Right renal cortex interstitium (tissue), 3 donors: ENCODE data around the gene ENPP3. TPM values are rescaled to one million over a fixed set of nuclear protein-coding genes. Genes with fewer than 3 reads are reported as not detected.

Experiments
- DNase-seq, 3 donors: peaks; one replicate each; pipeline ENCODE4 v3.0.0-alpha.2; 2013; ENCODE audit warnings: low read depth in 3 of 3, low spot score in 2 of 3
- polyA plus RNA-seq, 3 donors: library from polyadenylated mRNA; unstranded; fragments of 120-200 nt; gene quantifications; one replicate each; pipeline ENCODE4 v1.2.1, GENCODE V29; 2013; ENCODE audit not compliant: insufficient read length in 3 of 3

ENPP3 gene
- polyA plus RNA-seq, 3 donors = 7.9 to 12.7 (median 8.4) TPM

DNA sequence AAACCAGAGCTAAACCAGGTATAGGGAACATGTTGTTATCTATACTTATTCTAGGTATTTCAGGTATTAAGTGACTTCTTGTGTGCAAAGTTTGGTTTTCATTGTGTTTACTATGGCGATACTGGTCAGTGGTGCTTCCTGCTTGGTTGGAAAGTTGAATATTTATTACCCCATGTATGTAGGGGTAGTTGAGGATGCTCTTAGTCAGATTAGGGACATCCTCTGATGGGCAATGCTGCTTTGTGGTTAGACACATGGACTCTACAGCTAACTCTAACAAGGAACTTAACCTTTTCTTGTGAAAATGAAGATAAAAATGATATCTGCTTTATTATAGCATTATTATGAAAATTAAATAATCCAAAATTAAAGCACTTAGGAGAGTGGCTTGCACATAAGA lies 126.6 kb downstream of the ENPP3 start:
- no peak for DNase-seq

DNA sequence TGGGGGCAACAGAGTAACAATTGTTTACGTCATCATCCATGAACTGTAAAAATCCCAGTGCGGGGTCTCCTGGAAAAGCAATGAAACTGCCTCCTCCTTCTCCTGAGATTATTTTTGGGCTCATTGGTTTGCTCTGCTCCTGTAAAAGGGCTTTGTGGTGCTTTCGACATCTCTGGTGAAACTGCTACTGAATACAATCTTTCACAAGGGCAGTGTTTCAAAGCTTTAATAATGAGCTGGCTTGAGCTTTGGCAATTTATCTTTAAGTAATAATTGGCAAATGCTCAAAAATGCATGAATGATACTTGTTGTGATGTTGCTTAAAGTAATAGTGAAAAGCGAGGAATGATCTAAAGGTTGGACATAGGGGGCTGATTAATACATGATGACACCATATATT lies 127.2 kb downstream of the ENPP3 start:
- no peak for DNase-seq

DNA sequence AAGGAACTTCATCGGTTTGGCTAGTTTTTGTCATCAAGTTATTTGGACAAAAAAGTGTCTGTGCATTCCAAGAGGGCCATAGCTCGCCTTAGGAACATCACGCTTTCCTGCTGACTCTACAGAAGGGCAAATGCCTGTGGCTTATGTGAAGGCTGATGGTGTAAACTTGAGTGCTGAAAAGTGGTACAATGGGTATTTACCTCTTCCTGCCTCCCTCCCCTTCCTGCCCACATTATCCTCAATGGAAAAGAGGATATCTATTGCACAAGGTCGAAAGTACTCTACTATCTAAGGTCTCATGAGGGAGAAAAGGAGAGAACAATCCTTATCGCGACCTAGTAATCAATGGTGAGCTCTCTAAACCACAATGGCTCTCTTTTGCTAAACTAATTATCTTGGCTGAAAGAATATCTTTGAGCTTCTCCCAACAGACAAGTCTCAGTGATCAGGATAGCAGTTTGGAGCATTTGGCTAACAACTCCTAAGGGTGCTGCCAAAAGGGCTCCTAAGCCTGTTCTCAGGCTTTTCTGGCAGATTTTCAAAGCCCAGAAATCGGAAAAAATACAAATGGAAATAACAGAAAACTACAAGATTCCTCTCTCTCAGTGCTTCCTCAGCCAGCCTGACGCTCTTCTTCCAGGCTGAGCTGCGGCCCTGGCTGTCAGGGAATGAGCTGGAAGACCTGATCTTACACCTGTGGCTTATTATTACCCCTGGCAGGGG lies 128.1 kb downstream of the ENPP3 start:
- DNase-seq = no peak

DNA sequence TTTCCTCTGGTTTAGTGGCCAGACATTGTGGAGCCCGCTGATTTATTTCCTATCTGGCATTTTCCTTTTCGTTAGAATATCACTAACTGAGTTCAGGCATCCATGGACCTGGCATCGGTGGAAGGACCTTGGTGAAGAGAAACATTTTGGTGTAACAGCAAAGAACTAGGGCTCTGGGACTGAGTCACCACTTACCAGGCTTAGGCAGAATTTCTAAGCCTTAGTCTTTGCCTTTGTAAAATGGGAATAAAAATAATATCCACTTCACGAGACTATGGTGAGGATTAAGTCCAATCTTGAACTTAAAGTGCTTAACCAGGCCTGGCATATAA lies 128.7 kb downstream of the ENPP3 start:
- no peak for DNase-seq

DNA sequence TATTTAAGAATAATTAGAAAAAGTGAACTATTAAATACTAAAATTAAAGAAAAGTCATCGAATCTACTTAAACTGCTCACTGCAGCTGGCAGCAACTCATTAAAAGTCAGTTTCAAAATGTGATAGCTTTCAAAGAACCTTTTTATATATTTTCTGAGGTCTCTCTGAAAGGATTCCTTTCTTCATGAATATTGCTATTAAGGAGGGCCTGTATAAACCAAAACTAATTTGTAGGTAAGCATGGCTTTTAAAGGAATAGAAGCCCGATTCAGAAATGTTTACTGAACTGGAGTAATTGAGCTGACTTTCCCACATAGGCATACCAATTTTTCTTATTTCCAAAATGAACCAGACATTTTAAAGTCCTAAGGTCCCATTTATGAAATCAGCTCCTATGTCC lies 129.5 kb downstream of the ENPP3 start:
- DNase-seq = no peak

DNA sequence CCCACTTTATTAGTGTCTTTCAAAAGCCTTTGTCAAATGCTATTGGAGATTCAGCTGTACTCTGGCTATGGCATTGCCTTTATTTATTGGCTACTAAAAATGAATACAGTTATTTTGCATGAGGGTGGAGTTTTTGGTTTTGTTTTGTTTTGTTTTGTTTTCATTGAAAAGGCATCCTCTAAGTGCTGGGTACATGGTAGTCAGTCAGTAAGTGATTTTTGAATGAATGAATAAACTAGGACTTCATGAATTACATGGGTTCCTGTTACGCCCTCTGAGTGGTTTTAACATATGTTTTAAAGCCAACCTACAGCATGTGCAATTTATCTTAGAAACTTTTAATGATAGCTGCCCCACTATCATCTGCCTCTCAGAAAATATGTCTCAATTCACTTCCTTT lies 131.9 kb downstream of the ENPP3 start:
- no peak for DNase-seq

DNA sequence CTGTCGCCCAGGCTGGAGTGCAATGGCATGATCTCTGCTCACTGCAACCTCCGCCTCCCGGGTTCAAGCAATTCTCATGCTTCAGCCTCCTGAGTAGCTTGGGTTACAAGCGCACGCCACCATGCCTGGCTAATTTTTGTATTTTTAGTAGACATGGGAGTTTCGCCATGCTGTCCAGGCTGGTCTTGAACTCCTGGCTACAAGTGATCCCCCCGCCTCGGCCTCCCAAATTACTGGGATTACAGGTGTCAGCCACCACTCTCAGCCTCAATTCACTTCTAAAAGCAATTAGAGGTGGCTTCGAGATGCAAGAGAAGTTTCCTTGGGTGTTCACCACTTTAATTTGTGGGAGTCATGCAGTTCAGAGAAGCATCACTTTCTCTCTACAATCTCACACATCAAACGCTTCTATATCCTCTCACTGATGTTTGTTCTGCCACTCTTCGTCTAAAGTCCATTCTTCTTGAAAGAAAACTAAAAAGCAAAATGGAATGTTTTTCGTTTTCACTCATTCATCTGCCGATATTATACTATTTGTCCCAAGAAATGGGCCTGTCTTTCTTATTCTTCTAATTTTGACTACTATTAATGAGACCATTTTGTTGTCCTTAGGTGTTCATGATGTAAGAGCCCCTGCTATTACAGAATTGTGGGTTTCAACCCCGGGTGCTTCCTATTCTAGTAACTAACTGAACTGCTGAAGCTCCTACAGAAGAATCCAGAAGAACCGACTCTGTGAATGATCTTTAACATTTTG lies 132.5 kb downstream of the ENPP3 start:
- no peak for DNase-seq

DNA sequence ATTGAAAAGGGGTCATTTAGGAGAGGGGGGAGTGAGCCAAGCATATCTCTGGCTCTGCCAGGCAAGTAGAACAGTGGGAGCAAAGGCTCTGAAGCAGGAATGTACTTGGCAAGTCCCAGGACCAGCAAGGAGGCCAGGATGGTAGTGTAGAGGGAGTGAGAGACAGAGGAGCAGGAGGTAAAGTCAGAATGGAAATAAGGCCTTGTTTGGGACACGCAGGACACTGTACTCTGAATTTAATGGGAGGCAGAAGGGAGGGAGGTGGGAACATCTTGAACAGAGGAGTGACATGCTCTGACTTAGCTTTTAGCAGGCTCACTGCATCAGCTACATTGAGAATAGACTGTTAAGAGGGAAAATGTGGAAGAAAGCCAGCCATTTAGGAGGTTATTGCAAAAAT lies 133.7 kb downstream of the ENPP3 start:
- DNase-seq = no peak

DNA sequence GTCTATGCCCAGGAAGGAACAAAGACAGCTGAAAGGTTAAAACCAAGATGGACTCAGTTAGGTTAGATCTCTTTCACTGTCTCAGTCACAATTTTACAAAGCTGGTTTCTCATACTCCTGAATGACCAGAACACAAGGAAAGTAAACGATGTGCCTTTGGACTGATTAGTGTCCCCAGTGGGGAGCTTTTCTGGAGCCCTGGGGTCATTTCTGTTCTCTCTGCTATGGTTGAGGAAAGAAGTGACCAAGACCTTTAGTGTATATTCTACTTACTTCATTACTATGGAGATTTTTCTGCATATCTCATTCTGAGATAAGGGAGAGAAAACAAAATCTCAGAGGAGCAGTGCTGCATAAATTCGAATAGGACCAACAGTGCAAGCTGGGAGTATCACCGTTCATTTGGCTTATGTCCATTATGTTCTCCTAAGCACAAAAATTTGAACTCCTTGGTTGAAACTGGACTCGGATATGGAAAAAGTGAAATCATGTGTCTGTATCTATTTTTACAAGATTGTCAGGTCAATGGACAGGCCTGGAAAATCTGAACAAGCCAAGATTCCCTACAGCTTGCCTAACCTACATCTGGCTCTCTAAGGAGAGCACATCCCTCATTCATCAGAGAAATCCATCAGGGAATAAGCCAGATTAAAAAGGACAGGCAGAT lies 136.3 kb downstream of the ENPP3 start:
- no peak for DNase-seq

DNA sequence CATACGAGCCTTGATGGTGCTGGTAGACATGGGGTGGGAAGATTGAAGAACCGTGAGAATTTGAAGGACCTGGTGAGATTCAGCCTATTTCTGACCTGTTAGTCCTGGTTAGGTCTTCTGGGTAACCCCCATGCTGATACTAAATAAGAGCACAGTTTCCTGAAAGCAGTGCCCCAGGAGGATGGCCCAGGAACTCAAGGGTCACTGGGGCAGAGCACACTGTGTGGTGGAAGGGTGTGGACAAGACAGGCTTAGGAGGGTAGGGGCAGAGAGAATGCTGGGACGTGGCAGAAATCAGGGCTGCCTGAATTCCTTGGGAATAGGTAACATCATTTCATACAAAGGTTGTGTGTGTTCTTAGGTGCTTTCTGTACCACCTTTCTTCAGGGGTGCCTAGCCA lies 138.8 kb downstream of the ENPP3 start:
- DNase-seq = no peak

DNA sequence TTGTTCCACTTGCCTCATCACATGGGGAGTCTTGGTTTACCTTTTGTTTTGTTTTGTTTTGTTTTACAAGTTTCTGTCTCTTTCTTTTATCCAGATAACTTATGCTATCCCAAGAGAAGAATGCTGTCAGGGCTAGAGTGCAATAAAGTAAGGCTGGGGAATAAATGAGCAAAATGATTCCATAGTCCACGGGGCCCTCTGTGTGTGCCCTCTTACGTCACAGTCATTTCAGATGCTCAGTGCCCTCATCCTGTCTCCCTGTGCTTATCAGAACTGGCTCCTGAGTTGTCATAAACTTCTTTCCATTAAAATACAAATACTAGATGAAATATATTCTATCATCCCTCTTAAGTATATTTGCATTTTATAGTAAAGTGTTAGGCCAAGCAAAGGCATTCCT lies 139.9 kb downstream of the ENPP3 start:
- DNase-seq = no peak

DNA sequence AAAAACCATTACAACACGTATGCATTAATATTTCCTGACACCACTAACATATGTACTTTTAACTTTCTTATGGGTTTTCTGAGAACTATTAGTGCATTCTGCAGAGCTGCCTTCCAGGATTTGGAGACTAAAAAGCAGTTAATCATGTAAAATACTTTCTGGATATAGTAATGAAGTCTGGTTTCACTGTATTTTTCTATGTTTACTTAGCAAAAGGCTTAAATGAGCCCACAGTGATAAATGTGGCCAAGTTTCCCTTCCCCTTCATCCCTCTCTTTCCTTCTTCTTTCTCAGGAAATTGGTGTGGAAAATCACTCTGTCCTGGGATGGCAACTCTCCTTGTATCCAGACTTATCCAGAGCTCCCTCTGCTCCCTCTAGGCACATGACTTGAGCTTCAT lies 141.1 kb downstream of the ENPP3 start:
- DNase-seq = no peak

DNA sequence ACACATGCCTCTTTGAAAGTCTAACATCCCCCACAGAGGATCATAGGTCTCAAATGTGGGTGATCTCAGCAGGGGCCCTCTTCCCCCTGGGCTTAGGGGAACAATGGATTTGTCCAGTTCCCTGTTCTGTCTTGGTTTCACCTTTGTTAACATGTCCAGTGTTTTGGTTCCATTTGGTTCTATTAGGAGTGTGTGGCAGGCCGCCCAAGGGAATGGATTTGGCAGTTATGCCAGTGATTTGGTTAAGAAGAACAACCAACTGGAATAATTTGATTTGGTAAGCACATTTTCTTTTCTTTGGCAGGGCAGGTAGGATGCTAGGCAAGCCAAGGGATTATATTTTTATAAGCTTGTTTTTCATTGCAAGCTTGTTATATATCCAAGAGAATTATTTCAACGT lies 142.2 kb downstream of the ENPP3 start:
- DNase-seq = no peak

DNA sequence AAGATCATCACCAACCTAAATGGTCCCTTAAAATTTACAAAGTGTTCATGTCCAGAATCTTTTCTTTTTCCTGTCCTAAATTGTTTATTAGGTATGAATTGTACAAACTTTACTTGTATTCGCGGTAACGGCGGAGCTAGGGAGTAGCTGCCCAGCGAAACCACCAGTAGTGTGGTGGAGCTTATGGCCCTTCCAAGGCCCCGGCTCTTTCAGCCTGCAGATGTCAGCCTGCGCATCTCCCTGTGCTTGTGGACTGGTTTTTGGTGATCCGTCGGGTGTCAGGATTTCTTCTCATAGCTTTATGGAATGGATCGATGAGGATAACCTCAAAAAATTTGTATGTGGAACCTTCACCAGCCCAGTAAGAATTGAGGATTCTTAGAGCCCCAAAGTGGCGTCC lies 143.5 kb downstream of the ENPP3 start:
- DNase-seq = no peak

DNA sequence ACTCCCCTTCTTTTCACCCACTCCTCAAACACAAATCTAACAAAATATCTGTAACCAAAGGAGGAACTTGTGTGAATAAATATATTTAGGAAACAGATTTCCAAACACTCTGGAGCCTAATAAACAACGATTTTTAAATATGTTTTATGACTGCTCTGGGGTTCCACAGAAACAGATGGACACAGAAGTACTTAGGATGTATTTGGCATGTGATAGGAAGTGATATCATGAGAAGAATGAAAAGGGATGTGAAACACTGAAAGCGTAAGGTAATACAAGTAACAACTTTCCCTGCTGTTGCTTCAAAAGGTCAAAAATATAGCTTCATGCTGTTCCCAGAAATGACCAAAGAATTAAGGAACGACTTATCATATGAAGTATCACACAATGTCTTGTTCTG lies 144.6 kb downstream of the ENPP3 start:
- DNase-seq = no peak

DNA sequence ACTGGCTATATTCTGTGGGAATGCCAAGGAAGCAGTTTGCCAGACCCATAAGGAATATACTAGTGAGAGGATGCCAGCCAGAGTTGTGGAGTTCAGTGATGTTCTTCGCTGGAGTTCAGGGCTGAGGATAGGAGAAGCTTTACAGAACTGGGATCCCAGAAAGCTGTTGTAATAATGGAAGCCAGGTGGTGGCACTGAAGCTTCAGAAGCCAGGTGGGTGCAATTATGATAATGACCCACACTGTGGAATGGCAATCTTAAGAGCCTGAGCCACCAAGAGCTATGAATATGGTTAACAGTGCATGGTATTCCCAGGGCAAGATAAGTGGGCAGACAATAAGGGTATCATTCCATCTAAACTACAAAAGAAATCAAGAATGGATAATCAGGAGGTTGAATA lies 145.7 kb downstream of the ENPP3 start:
- DNase-seq = no peak

DNA sequence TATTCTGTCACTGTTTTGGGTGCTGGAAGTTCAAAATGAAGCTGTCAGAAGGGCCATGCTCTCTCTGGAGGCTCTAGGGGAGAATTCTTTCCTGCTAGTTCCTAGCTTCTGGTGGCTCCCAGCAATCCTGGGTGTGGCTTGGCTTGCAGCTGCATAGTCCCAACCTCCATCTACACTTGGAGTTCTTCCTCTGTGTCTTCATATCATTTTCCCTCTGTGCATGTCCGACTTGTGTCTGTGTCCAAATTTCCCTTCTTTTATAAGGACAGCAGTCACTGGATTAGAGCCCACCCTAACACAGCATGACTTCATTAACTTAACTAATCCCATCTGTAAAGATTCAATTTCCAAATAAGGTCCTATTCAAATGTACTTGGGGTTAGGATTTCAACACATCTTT lies 147.5 kb downstream of the ENPP3 start:
- no peak for DNase-seq

DNA sequence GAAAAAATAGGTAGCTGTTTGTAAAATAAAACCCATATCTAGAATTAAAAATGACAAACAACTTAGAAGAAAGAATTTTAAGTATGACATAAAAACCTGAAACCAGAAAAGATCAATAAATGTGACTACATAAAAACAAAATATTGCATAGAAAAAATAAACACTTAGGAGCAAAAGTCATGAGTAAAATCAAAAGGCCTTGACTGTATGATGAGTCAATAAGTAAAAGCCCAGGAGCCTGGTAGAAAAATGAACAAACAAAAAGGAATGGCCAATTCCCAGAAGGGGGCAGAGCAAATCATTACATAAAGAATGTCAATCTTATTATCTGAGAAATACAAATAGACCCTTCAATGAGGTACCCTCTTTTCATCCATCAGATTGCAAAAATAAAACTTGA lies 150.0 kb downstream of the ENPP3 start:
- no peak for DNase-seq

DNA sequence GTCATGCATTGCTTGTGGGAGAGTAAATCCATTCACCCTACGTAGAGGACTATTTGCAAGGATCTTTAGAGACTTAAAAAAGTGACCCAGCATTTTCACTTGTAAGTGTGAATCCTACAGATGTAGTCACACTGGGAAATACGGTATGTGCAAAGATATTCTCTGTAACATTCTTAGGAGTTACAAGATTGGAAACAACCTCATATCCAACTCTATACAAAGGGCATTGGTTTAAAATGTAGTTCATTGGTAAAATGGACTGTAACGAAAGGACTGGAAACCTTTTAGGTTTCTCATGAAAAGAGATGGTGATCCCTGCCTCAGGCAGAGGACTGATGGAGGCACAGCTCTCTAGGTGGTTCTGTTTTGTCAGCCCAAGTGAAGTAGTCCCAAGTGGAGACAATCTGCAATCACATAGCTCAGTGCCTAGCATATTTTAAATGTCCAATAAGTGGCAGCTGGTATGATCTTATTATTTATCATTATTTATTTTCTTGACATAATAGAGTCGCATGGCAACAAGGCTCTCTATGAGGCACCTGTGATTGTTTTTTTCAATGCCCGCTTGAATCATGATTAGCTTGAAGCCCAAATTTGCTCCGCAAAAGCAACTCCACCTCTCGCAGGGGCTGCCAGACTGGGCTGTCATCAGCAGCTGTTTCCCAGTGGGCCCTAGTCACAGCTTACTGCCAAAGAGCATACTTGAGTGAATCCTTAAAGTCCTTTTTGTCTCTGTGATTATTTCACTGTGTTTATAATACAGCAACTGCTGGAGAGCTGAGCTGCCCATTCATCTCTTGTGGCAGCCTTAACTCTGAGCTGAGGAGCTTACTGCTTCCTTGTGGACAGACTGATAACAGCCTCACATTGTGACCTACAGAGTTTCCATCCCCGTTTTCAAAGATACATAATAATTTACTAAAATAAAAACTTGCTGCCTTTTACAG lies 150.9 kb downstream of the ENPP3 start:
- DNase-seq = no peak

DNA sequence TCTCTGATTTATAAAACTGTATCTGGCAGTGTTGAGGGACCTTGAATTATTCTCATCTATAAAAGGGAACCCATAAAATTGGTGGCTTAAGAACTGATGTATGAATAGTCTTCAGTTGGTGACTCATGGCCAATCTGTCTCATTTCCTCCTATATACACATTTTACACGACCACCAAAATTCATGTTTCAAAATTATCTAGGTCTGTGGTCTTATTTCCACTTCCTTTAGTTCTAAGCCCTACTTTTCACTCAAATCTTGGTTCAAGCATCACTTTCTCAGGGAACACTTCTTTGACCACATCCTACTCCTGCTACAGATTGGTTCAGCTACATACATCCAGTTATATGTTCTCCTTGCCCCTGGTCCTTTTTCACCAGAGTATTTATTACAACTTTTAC lies 152.1 kb downstream of the ENPP3 start:
- DNase-seq = no peak

DNA sequence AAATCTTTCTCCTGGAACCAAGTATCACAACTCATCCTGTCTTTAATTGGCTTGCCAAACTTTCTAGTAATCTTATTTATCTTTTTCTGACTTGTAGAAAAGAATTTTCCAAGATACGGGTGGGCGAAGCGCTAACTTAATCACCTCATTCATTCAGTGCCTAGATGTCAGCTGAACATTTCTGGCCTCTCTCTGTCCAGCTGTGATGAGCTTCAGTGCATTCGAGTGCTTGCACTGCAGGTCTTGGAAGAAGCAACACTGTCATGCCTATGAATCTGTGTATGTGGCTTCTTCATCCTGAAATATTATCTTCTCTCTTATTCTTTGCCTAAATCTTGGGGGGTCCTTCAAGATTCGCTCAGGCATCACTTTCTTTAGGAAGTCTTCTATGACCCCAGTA lies 154.4 kb downstream of the ENPP3 start:
- no peak for DNase-seq
